Caco-2 (cell line): ENCODE data around the gene CEP97. TPM values are rescaled to one million over a fixed set of nuclear protein-coding genes. Genes with fewer than 3 reads are reported as not detected.
A peak's percentile ranks its signal among the peaks of the same experiment; 100 is the strongest.

ENCODE experiments used
- BruUV-seq: library from RNA; stranded (reverse); fragments of 400-500 nt; replicated peaks from 2 replicates; lab custom pipeline; 2021; lab: Mats Ljungman, UMichigan
- CTCF ChIA-PET: fragments of 300-600 bp; sonication (Branson Sonifier 250); formaldehyde crosslinking; loops from one replicate; lab custom pipeline; 2022; ENCODE audit warnings: antibody characterized with exemption; lab: Charles Lee
- POLR2A ChIA-PET: fragments of 300-600 bp; sonication (Branson Sonifier 250); formaldehyde crosslinking; loops from one replicate; lab custom pipeline; 2022; ENCODE audit warnings: antibody characterized with exemption; lab: Charles Lee
- DNase-seq, 2 experiments: peaks; one replicate each; pipeline versions ENCODE4 v3.0.0 to v3.0.0-alpha.2; 2020 to 2022
- H3K27me3 ChIP-seq: replicated peaks from 2 replicates; pipeline ENCODE4 v1.6.0; 2011; ENCODE audit warnings: low read length; ENCODE audit not compliant: control insufficient read depth, insufficient read depth
- H3K36me3 ChIP-seq: 2 replicates; pipeline ENCODE4 v1.5.1; 2011; ENCODE audit warnings: low read length; ENCODE audit not compliant: control insufficient read depth, insufficient read depth
- H3K4me1 ChIP-seq: fragments of 250-450 bp; sonication (Bioruptor Pico); 2 replicates; pipeline ENCODE4 v1.5.1; 2020; ENCODE audit warnings: mild to moderate bottlenecking
- H3K4me3 ChIP-seq: 2 replicates; pipeline ENCODE4 v1.5.1; 2011; ENCODE audit warnings: low read depth, mild to moderate bottlenecking, control low read depth, low read length
- H3K9me3 ChIP-seq: fragments of 250-450 bp; sonication (Bioruptor Pico); 2 replicates; pipeline ENCODE4 v1.5.1; 2020; ENCODE audit warnings: mild to moderate bottlenecking, moderate library complexity
- H3K27ac Mint-ChIP-seq: one replicate; pipeline ENCODE4 v1.8.0; 2022; ENCODE audit warnings: mixed read lengths; ENCODE audit not compliant: unreplicated experiment
- H3K27me3 Mint-ChIP-seq: one replicate; pipeline ENCODE4 v1.8.0; 2022; ENCODE audit warnings: mixed read lengths; ENCODE audit not compliant: insufficient read depth, unreplicated experiment
- H3K36me3 Mint-ChIP-seq: one replicate; pipeline ENCODE4 v1.8.0; 2022; ENCODE audit warnings: mild to moderate bottlenecking, mixed read lengths; ENCODE audit not compliant: insufficient read depth, unreplicated experiment
- H3K4me1 Mint-ChIP-seq: one replicate; pipeline ENCODE4 v1.8.0; 2022; ENCODE audit warnings: low read depth, mixed read lengths; ENCODE audit not compliant: unreplicated experiment
- H3K4me3 Mint-ChIP-seq: one replicate; pipeline ENCODE4 v1.8.0; 2022; ENCODE audit warnings: mild to moderate bottlenecking, moderate library complexity, mixed read lengths; ENCODE audit not compliant: unreplicated experiment
- H3K9me3 Mint-ChIP-seq: one replicate; pipeline ENCODE4 v1.8.0; 2022; ENCODE audit warnings: mixed read lengths; ENCODE audit not compliant: unreplicated experiment
- CTCF ChIP-seq, 2 experiments: fragments of 200-600 bp in 1 of 2; IDR thresholded peaks; 1 replicate in 1 of 2; 2 replicates in 1 of 2; pipeline versions ENCODE4 v1.5.1 to v1.8.0; 2011 to 2022; ENCODE audit warnings: antibody characterized with exemption in 1 of 2, control low read depth in 1 of 2, inconsistent platforms in 1 of 2, low read depth in 1 of 2, low read length in 1 of 2, mild to moderate bottlenecking in 1 of 2, moderate library complexity in 1 of 2; ENCODE audit not compliant: insufficient read depth in 1 of 2, severe bottlenecking in 1 of 2, unreplicated experiment in 1 of 2
- intact Hi-C: fragments of 100-400 bp; cut with micrococcal nuclease; formaldehyde crosslinking; loops from one replicate; pipeline ENCODE4 v1.10.0; 2022; ENCODE audit not compliant: unreplicated experiment
- total RNA-seq: library from RNA; stranded (reverse); gene quantifications from 2 replicates; pipeline ENCODE4 v1.2.3, GENCODE V29; 2022

The CEP97 gene
- total RNA-seq, 1 experiment from 2014 or later = 4.3 TPM

GRCh38 chr3:101803173-101803782 lies 78.9 kb downstream of the CEP97 start:
- H3K9me3 Mint-ChIP-seq = no peaks in the 10 kb centered on the region
- H3K4me3 Mint-ChIP-seq = no peak overlapping the region
- no peak overlapping the region for H3K27ac Mint-ChIP-seq
- BruUV-seq = no TSS peak
- H3K27me3 Mint-ChIP-seq = no peaks in the 10 kb centered on the region
- Histone ChIP-seq H3K9me3 (no peaks in the 10 kb centered on the region; the same call in 1 of the 2 replicates), H3K36me3 (no peaks in the 10 kb centered on the region), H3K27me3 (no peaks in the 10 kb centered on the region), H3K4me3 (no peak overlapping the region), H3K4me1 (no peaks in the 10 kb centered on the region)
- no peaks in the 10 kb centered on the region for H3K4me1 Mint-ChIP-seq
- ChIA-PET CTCF (interaction anchor here (0.6 to 1.9 kb wide), 4 partner anchors 39 to 422 kb away, joined by 3 to 19 read pairs (median 4); no protein-coding TSS in a partner anchor), POLR2A (no interaction called here)
- intact Hi-C loops = loop anchor here (2.0 to 10.0 kb wide), 2 partner anchors 108 to 262 kb away; no protein-coding TSS in a partner anchor
- H3K36me3 Mint-ChIP-seq = no peaks in the 10 kb centered on the region
- peak; percentile 44 to 52 for DNase-seq
- peak; percentile 66 to 87 for TF ChIP-seq CTCF (IDR thresholded peaks at IDR 0.05; ENCODE audit: insufficient read depth in 1 of 2, low read depth in 1 of 2, low read length in 1 of 2, severe bottlenecking in 1 of 2, unreplicated experiment in 1 of 2)

- Mint-ChIP-seq H3K27ac (no peak overlapping the region), H3K27me3 (no peaks in the 10 kb centered on the region), H3K4me3 (no peak overlapping the region), H3K9me3 (no peaks in the 10 kb centered on the region), H3K4me1 (no peaks in the 10 kb centered on the region), H3K36me3 (no peaks in the 10 kb centered on the region)
- ChIA-PET CTCF (interaction anchor here (1.9 kb wide), 1 partner anchor 421 kb away, joined by 19 read pairs; no protein-coding TSS in a partner anchor), POLR2A (no interaction called here)
- Histone ChIP-seq H3K4me3 (no peak overlapping the region), H3K36me3 (no peaks in the 10 kb centered on the region), H3K4me1 (no peaks in the 10 kb centered on the region), H3K27me3 (no peaks in the 10 kb centered on the region), H3K9me3 (no peaks in the 10 kb centered on the region; the same call in 1 of the 2 replicates)
- intact Hi-C loops = loop anchor here (2.0 to 10.0 kb wide), 2 partner anchors 109 to 261 kb away; no protein-coding TSS in a partner anchor
- no TSS peak for BruUV-seq
- TF ChIP-seq CTCF (IDR thresholded peaks at IDR 0.05; ENCODE audit: insufficient read depth in 1 of 2, low read depth in 1 of 2, low read length in 1 of 2, severe bottlenecking in 1 of 2, unreplicated experiment in 1 of 2) = no peak
- no peak for DNase-seq
These were observed 79.5 kb downstream of the CEP97 start for GRCh38 chr3:101803939-101804338.

GRCh38 chr3:101806491-101806890 lies 82.1 kb downstream of the CEP97 start:
- intact Hi-C loops = loop anchor here (10.0 kb wide), 1 partner anchor 258 kb away; no protein-coding TSS in a partner anchor
- Histone ChIP-seq H3K27me3 (no peaks in the 10 kb centered on the region), H3K36me3 (no peaks in the 10 kb centered on the region), H3K4me3 (no peak overlapping the region), H3K4me1 (no peaks in the 10 kb centered on the region), H3K9me3 (no peaks in the 10 kb centered on the region; the same call in 1 of the 2 replicates)
- DNase-seq = no peak
- H3K4me3 Mint-ChIP-seq = no peak overlapping the region
- TF ChIP-seq CTCF (IDR thresholded peaks at IDR 0.05; ENCODE audit: insufficient read depth in 1 of 2, low read depth in 1 of 2, low read length in 1 of 2, severe bottlenecking in 1 of 2, unreplicated experiment in 1 of 2) = no peak
- no peaks in the 10 kb centered on the region for H3K36me3 Mint-ChIP-seq
- H3K27me3 Mint-ChIP-seq = no peaks in the 10 kb centered on the region
- no peaks in the 10 kb centered on the region for H3K4me1 Mint-ChIP-seq
- ChIA-PET CTCF (no interaction called here), POLR2A (no interaction called here)
- BruUV-seq = no TSS peak
- no peak overlapping the region for H3K27ac Mint-ChIP-seq
- no peaks in the 10 kb centered on the region for H3K9me3 Mint-ChIP-seq
